ENCODE results near the gene MTMR1.

- no peak for TF ChIP-seq CTCF (IDR thresholded peaks at IDR 0.05)
- no peak for TF ChIP-seq POLR2AphosphoS5 (IDR thresholded peaks at IDR 0.05)
Measured at GRCh38 chrX:150692831-150693724, at the start of gene MTMR1.
